Breast epithelium (tissue), 4 donors: ENCODE results near the gene TIMM29. TPM values are rescaled to one million over a fixed set of nuclear protein-coding genes. Genes with fewer than 3 reads are reported as not detected.
A peak's percentile ranks its signal among the peaks of the same experiment; 100 is the strongest.
"Not testable (repeated sequence)": the region's sequence is repeated elsewhere in the genome, so short reads cannot be mapped to it uniquely, and the experiment has no call there.

Experiments
- DNase-seq, 2 donors: peaks; one replicate each; pipeline ENCODE4 v3.0.0-alpha.2; 2019; ENCODE audit warnings: low spot score in 2 of 2
- H3K27ac ChIP-seq, 2 donors: fragments of 200-600 bp; sonication (generic) in 1 of 2; one replicate each; pipeline ENCODE4 v1.5.1; 2016 to 2019; ENCODE audit warnings: mild to moderate bottlenecking in 1 of 2
- H3K27me3 ChIP-seq, 2 donors: fragments of 200-600 bp; sonication (generic) in 1 of 2; one replicate each; pipeline versions ENCODE4 v1.5.1 to v1.6.0; 2017 to 2019; ENCODE audit warnings: control low read depth in 1 of 2, mild to moderate bottlenecking in 1 of 2
- H3K36me3 ChIP-seq: fragments of 200-600 bp; one replicate; pipeline ENCODE4 v1.5.1; 2019
- H3K4me1 ChIP-seq, 2 donors: fragments of 200-600 bp; sonication (generic); one replicate each; pipeline ENCODE4 v1.5.1; 2016 to 2019; ENCODE audit warnings: control low read depth in 1 of 2
- H3K4me3 ChIP-seq, 3 donors: fragments of 200-600 bp; sonication (generic); 1 replicate in 2 of 3; 2 replicates in 1 of 3; pipeline ENCODE4 v1.5.1; 2016 to 2019; ENCODE audit warnings: mild to moderate bottlenecking in 3 of 3, moderate library complexity in 2 of 3
- H3K9me3 ChIP-seq, 2 donors: fragments of 200-600 bp; sonication (generic) in 1 of 2; one replicate each; pipeline ENCODE4 v1.5.1; 2016 to 2019; ENCODE audit warnings: control low read depth in 1 of 2
- CTCF ChIP-seq, 3 donors: fragments of 450-650 bp; IDR thresholded peaks; one replicate each; pipeline ENCODE4 v1.5.1; 2016 to 2017; ENCODE audit warnings: antibody characterized with exemption in 3 of 3, mild to moderate bottlenecking in 3 of 3, moderate library complexity in 3 of 3
- POLR2A ChIP-seq: fragments of 450-650 bp; IDR thresholded peaks from one replicate; pipeline ENCODE4 v1.6.1; 2016; ENCODE audit warnings: antibody characterized with exemption, mild to moderate bottlenecking, moderate library complexity
- POLR2AphosphoS5 ChIP-seq, 3 donors: sonication (generic); formaldehyde crosslinking; IDR thresholded peaks; one replicate each; pipeline ENCODE4 v1.6.1; 2017; ENCODE audit warnings: antibody characterized with exemption in 3 of 3
- intact Hi-C: fragments of 100-400 bp; cut with DNase I; formaldehyde crosslinking; loops from one replicate; pipeline ENCODE4 v1.15.1; 2023; ENCODE audit warnings: low total_unique reads
- total RNA-seq, 3 donors: library from RNA; depleted of rRNA; stranded (reverse); fragments of >200 nt; gene quantifications; one replicate each; pipeline ENCODE4 v1.1.0, GENCODE V29; 2016

Gene TIMM29
- total RNA-seq, 3 donors from 2014 or later: 21.1 to 31.6 (median 21.6) TPM

GRCh38 chr19:10945264-10945663 is 16.7 kb downstream of the TIMM29 start:
- no peak for DNase-seq
- H3K9me3 ChIP-seq: no peaks in the 10 kb centered on the region
- no peak overlapping the region for H3K27ac ChIP-seq
- no peaks in the 10 kb centered on the region for H3K36me3 ChIP-seq
- H3K27me3 ChIP-seq: no peaks in the 10 kb centered on the region
- no peak for TF ChIP-seq POLR2AphosphoS5 (IDR thresholded peaks at IDR 0.05)
- TF ChIP-seq CTCF (IDR thresholded peaks at IDR 0.05): no peak
- TF ChIP-seq POLR2A: no peak
- intact Hi-C loops: no loop called here
- peaks cover 0 to 6% of the 10 kb centered on the region in 2 donors for H3K4me1 ChIP-seq
- no peak overlapping the region for H3K4me3 ChIP-seq

- peak overlapping the region; percentile 38 to 68 for H3K27ac ChIP-seq
These were observed 18.5 kb downstream of the TIMM29 start for GRCh38 chr19:10946958-10947657.

DNA sequence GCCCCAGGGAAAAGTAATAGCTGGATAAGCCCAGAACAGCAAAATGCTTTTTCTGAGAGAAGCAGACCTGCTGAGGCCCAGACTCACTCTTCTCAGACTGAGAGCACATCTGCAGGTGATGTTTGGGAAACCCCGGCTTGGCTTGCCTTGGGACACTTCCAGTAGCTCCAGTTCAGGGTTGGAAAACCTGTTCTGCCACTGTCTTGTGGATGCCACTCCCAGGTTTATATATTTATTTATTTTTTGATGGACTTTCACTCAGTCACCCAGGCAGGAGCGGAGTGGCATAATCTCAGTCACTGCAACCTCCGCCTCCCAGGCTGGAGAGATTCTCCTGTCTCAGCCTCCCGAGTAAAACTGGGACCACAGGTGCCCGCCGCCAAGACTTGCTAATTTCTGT is 24.2 kb downstream of the TIMM29 start:
- H3K4me1 ChIP-seq: peaks cover 0 to 5% of the 10 kb centered on the region in 2 donors
- H3K4me3 ChIP-seq: no peak overlapping the region
- no peaks in the 10 kb centered on the region for H3K36me3 ChIP-seq
- no peaks in the 10 kb centered on the region for H3K27me3 ChIP-seq
- H3K27ac ChIP-seq: peak overlapping the region; percentile 58 to 73
- peak; percentile 68 to 73 for DNase-seq
- intact Hi-C loops: no loop called here
- no peaks in the 10 kb centered on the region for H3K9me3 ChIP-seq
- no peak for TF ChIP-seq POLR2AphosphoS5 (IDR thresholded peaks at IDR 0.05)
- TF ChIP-seq POLR2A: no peak
- TF ChIP-seq CTCF (IDR thresholded peaks at IDR 0.05): no peak

More at GRCh38 chr19:10946958-10947657, 18.5 kb downstream of the TIMM29 start:
- Histone ChIP-seq H3K27me3 (no peaks in the 10 kb centered on the region), H3K36me3 (no peaks in the 10 kb centered on the region), H3K4me3 (no peak overlapping the region), H3K9me3 (no peaks in the 10 kb centered on the region), H3K4me1 (no peaks in the 10 kb centered on the region)
- DNase-seq: no peak
- TF ChIP-seq POLR2A (no peak), POLR2AphosphoS5 (IDR thresholded peaks at IDR 0.05) (no peak), CTCF (IDR thresholded peaks at IDR 0.05) (no peak)
- intact Hi-C loops: no loop called here

DNA sequence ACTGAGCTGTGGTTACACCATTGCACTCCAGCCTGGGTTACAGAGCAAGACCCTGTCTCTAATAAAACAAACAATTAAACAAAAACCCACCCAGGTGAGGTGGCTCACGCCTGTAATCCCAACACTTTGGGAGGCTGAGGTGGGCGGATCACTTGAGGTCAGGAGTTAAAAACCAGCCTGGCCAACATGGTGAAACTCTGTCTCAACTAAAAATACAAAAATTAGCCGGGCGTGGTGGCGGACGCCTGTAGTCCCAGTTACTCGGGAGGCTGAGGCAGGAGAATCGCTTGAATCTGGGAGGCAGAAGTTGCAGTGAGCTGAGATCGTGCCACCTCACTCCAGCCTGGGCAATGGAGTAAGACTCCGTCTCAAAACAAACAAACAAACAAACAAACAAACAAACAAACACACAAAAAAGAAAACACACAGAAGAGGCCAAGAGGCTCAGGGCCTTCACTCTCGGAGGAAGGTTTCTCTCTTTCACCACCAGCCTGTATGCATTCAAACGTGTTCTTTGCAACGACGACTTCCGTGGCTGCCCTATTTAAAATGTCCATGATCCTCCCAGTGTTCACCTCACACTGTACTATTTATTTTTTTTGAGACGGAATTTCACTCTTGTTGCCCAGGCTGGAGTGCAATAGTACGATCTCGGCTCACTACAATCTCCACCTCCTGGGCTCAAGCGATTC is 30.8 kb downstream of the TIMM29 start:
- H3K27me3 ChIP-seq, H3K9me3 ChIP-seq, H3K36me3 ChIP-seq, DNase-seq, intact Hi-C loops: not testable (repeated sequence)
- H3K4me1 ChIP-seq: peaks cover 0 to 11% of the 10 kb centered on the region in 2 donors
- peak overlapping the region in 2 of 3 donors; percentile 85 to 95 for H3K4me3 ChIP-seq
- peak overlapping the region; percentile 97 for H3K27ac ChIP-seq

DNA sequence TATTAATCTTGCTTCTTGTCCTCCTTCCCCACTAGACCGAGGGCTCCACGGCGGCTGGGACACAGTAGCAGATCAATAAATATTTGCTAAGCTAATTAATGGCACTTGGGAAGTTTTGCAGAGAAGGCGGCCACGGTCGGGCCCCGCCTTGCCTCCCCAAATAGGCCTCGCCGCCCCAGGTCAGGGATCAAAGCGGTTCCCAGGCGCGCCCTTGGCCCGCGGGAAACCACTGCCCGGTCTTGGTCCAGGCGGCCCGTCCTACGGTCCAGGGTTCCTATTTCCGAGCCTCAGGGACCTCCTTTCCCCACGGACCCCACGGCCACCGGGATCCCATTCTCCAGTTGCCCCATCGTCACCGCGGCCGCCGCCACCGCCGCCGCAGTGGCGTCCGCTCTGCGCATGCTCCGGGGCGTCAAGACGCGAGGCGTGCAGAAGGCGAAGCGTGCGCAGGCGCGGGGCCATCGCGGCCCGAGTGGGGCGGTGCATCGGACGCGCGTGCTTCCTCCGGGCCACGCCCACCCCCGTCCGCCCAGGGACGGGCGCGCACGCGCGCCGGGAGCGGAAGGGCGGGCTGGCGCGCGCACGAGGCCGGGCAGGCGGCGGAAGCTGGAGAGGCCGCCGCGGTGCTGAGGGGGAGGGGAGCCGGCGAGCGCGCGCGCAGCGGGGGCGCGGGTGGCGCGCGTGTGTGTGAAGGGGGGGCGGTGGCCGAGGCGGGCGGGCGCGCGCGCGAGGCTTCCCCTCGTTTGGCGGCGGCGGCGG is 31.9 kb downstream of the TIMM29 start, which contains the start of gene SMARCA4:
SMARCA4 (plus strand) TSS at position 717 of the 759 bp plus-strand sequence. CDS start 23,122 bp downstream, outside the sequence.
- no peaks in the 10 kb centered on the region for H3K36me3 ChIP-seq
- TF ChIP-seq POLR2A (peak; percentile 85), CTCF (IDR thresholded peaks at IDR 0.05) (peak in 1 of 3 donors; percentile 12), POLR2AphosphoS5 (IDR thresholded peaks at IDR 0.05) (peak; percentile 90 to 99 (median 98))
- H3K27ac ChIP-seq: peak within 1 kb of the TSS; percentile 97
- DNase-seq: peak; percentile 96 to 97
- H3K4me1 ChIP-seq: peaks cover 0 to 11% of the 10 kb centered on the region in 2 donors
- H3K27me3 ChIP-seq: no peaks in the 10 kb centered on the region
- H3K9me3 ChIP-seq: no peaks in the 10 kb centered on the region
- H3K4me3 ChIP-seq: peak within 1 kb of the TSS; percentile 76 to 95 (median 85)
- intact Hi-C loops: no loop called here
